Inflammatory macrophage (primary cell): ENCODE results near the gene SCAI.
"Not testable (repeated sequence)": the region's sequence is repeated elsewhere in the genome, so short reads cannot be mapped to it uniquely, and the experiment has no call there.

Experiments
- DNase-seq, 2 donors: peaks; one replicate each; pipeline ENCODE4 v3.0.0-alpha.2; 2020 to 2022
- total RNA-seq, 18 experiments: gene quantifications; one replicate each; lab custom pipeline; 2026; ENCODE audit warnings: mixed read lengths in 6 of 18, inconsistent platforms in 2 of 18; lab: John Stamatoyannopoulos, UW

The SCAI gene
- total RNA-seq: 0.58 to 12.7 (median 5.5) reads per million in 18 experiments

DNA sequence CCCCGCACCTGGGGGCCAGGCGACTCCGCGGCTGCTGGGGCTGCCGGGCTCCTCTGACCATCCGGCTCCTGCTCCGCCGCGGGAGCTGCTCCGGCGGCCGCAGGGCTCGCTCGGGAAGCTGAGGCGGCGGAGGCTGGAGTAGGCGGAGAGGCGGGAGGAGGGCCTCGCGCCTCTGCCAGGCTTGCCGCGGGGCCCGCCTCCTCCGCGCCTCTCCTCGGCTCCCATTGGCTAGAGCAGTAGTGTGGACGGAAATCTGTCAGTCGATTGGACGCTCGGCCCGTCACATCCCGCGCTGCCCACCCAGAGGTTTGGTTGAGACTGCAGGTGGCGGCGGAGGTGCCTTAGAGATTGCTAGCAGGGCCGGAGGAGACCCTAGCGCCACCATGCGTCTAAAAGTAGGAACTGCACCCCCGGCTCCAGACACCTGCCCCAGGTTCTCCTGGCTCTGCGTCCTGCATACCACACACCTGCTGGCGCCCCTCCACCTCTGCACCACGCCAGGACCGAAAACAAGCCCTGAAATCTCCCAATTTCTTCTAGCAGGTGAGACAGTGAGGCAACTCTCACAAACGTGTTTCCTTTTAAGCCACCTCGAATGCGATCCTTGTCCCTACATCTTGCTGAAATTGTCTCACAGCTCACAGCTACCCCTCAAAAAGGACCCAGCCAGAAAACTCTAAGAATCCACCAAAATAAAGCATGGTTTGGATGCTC lies at the start of gene SCAI:
Gene SCAI (minus strand): TSS at position 152 of the 714 bp plus-strand sequence. CDS start 91 bp downstream, at position 61.
- DNase-seq: peak; percentile 99

DNA sequence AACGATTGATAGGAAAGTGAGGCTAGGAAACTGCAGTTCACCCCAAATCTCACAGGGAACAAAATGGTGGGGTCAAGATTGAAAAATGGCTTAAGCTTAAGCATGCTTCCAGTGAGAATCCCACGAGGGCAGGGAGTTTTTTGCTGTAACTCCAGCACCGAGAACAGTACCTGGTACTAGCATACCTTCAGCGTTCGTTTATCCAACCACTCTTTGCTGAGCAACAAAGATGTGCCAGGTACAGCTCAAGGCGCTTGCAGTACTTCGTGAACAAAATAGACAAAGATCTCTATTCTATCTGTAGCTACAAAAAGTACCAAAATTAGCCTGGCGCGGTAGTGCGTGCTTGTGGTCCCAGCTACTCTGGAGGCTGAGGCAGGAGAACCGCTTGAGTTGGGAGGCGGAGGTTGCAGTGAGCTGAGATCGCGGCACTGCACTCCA lies 47.1 kb upstream of the SCAI start:
- peak in 1 of 2 donors; percentile 7 for DNase-seq

DNA sequence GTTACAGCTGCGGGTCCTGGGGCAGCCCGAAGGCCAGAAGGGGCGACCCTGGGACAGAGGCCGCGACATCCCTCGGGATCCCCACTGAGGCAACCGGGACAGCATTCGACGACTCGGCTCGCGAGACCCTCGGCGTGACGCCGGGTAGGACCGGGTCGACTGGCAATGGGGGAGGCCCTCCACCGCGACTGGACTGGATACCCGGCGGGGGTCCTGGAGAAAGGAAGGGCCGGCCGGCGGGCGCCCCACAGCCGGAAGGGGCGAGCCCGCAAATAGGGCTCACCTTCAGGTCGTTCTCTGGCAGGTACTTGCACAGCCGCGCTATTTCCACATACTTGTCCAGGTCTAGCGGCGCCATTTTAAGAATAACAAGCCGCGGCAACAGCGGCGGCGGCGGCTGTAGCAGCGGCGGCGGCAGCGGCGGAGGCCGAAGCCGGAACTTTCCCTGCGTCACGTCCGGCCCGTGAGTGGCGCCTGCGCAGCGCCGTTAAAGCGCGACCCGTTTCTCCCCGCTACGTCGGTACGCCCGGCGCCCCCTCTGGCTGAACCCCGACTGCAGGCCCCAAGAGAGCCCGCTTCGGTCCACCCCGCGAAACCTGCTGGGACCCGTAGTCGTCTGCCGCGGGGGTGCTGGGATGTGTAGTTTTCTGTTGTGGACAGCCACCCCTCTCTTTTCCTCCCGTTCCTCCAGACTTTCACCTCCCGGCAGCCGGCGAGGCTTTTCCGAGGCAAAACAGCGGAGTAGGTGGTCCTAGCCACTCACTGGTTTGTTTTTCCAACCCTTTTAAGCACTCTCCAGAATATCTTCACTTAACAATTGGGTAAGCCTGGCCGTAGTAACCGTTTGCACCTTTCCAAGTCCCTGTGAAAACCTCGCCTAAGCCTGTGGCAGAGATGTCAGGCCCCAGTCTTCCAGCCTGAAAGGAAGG lies 46.3 kb upstream of the SCAI start, which contains the start of gene PPP6C:
Gene PPP6C (minus strand): TSS at position 443 of the 929 bp plus-strand sequence. CDS start 85 bp downstream, at position 358.
- DNase-seq: peak; percentile 98 to 99

DNA sequence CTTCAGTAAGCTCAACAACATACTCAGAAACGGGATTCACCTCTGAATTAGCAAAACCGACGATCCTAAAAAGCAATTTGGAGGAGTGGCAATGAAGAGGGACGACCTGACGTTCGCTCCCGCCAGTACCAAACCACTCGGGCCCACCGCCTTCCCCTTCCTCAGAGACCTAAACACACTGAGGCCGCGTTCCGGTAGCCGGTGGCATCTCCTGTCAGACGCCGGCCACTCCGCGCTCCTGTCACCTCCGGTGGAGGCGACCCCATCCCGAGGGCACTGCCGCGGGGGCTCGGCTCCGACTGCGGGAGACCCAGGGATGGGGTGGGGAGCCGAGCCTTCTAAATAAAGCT lies 45.7 kb upstream of the SCAI start:
- peak in 1 of 2 donors; percentile 12 for DNase-seq

DNA sequence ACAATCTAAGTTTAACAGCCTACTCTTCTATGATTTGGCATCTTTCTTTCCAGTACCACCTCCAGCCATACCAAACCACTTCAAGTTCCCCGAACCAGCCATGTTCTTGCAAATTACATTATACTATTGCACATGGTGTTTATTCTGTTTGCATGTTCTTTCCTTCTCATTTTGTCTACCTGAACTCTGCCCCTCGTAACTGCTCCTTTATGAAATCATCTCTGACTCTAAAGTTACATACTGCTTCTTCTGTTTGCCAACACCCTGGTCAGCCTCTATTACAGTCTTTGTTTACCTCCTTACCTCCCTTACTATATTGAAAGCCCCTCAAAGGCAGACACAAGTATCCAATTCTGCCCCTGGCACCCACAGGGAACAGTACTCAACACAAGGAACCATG lies 40.2 kb upstream of the SCAI start:
- no peak for DNase-seq

DNA sequence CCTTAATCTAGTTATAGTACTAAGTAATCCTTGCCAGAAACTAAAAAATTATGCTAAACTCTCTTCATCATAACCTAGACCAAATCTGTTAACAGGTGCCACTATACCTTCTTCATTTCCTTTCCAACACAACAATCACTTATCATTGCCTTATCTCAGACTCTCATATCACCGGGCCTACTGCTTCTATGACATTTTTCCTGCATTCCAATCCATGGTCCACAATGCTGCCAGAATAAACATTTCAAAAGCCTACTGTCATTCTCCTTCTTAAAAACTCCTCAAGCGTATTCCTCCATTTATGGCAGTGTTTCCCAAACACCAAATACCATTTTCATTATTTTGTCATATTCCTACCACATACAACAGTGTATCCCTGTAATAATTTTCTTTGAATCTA lies 39.7 kb upstream of the SCAI start:
- DNase-seq: no peak

DNA sequence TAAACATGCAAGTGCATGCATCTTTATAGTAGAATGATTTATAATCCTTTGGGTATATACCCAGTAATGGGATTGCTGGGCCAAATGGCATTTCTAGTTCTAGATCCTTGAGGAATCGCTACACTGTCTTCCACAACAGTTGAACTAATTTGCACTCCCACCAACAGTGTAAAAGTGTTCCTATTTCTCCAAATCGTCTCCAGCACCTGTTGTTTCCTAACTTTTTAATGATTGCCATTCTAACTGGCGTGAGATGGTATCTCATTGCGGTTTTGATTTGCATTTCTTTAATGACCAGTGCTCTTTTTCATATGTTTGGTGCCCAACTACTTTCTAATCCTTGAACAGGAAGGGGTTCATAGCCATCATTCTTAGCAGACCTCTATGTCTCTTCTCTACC lies 38.4 kb upstream of the SCAI start:
- DNase-seq: not testable (repeated sequence)

DNA sequence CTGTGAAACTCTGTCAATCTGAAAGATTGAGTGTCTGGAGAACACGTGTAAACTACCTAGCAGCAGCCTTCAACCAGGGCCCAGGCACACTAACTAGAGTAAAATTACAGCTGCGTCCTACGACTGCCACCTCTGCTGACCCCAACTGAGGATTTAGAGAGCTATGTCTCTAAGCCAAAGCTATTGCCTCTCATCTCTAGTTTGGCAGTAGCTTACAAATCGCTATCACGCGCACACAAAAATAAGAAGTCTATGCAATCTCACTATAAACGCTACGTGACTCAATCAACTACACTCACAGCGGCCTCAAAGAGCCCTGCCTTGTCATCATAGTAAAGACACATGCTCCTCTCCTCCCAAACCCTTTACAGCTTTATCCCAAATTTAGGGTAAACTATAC lies 37.5 kb upstream of the SCAI start:
- no peak for DNase-seq

DNA sequence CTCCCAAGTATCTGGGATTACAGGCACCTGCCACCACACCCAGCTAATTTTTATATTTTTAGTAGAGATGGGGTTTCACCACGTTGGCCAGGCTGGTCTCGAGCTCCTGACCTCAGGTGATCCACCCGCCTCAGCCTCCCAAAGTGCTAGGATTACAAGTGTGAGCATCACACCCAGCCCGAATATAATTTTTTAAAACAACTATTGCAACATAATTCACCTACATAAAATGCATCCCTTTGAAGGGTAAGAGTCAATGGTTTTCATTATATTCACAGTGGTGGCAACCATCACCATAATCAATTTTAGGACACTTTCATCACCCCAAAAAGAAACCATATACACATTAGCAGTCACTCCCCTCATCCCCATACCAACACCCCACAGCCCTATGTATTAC lies 36.4 kb upstream of the SCAI start:
- not testable (repeated sequence) for DNase-seq

DNA sequence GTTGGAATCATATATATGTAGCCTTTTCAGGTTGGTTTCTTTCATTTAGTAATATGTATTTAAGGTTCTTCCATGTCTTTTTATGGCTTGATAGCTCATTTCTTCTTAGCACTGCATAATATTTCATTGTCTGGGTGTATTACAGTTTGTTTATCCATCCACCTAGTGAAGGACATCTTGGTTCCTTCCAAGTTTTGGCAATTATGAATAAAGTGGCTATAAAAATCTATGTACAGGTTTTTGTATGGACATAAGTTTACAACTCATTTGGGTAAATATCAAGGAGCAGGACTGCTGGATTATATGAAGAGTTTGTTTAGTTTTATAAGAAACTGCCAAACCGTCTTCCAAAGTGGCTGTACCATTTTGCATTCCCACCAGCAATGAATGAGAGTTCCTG lies 34.6 kb upstream of the SCAI start:
- no peak for DNase-seq

DNA sequence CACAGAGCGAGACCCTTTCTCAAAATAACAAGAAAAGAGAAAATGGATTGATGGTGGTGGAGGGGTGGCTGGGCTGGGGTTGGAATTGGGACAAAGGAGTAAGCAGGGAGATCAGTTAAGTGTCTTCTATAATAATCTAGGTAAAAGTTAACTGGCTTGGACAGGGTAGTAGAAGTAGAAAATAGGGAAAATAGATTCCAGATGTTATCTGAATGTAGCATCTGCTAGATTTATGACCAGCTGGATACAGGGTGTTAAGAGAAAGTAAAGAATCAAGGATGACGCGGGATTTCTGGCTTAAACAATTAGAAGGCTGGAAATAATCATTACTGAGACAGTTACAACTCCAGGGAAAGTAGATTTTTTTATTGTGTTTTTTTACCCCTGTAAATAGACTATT lies 33.3 kb upstream of the SCAI start:
- DNase-seq: no peak

DNA sequence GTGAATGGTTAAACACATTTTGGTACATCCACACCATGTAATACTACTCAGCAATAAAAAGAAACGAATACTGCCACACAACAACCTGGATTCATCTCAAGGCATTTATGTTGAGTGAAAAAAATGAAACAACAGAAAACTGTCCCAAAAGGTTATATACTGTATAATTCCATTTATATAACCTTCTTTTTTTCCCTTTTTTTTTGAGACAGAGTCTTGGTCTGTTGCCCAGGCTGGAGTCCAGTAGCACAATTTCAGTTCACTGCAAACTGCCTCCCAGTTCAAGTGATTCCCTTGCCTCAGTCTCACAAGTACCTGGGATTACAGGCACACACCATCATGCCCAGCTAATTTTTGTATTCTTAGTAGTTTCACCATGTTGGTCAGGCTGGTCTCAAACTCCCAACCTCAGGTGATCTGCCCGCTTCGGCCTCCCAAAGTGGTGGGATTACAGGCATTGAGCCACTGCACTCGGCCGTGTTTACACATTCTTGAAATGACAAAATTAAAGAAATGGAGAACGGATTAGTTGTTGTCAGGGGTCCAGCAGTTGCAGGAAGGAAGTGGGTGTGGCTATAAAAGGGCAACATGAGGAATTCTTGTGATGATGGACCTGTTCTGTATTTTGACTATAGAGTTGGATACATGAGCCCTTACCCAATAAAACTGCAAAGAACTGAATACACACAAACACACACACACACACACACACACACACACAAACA lies 28.9 kb upstream of the SCAI start:
- DNase-seq: peak in 1 of 2 donors; percentile 26

DNA sequence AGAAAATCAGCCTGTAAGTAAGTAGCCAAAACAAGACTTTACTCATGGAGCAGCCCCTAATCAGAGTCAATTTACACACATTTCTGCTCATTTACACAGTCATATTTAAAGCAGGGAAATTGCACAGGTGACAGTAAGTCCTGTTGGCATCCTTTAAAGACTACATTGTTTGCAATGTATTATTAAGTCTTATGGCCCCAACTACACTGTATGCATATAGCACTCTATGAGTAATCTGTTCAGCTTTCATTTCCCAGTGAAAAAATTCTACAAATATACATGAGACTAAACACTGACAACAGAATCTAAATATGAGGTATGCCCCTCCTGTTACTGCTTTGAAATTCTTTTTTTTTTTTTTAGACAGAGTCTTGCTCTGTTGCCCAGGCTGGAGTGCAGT lies 26.6 kb upstream of the SCAI start:
- no peak for DNase-seq

DNA sequence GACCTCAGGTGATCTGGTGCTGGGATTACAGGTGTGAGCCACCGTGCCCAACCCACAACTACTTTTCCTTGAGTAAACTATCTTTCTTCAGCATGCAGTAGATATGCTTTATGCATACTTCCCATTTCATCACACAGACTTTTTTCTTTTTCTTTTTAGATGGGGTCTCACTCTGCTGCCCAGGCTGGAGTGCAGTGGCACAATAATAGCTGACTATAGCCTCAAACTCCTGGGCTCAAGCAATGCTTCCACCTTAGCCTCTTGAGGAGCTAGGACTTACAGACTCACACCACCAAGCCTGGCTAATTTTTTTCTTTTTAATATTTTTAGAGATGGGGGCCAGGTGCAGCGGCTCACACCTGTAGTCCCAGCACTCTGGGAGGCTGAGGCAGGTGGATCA lies 23.4 kb upstream of the SCAI start:
- DNase-seq: no peak

DNA sequence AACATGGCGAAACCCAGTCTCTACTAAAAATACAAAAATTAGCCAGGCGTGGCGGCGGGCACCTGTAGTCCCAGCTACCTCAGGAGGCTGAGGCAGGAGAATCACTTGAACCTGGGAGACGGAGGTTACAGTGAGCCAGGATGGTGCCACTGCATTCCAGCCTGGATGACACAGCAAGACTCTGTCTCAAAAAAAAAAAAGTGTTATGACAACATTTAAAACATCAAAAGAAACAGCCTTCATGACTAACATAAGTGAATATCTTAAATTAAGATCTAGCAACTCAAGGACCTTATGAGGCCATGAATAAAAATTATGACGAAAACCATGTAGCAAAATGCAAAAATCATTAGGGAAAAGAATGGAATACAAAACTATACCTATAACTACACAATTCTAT lies 19.6 kb upstream of the SCAI start:
- not testable (repeated sequence) for DNase-seq

DNA sequence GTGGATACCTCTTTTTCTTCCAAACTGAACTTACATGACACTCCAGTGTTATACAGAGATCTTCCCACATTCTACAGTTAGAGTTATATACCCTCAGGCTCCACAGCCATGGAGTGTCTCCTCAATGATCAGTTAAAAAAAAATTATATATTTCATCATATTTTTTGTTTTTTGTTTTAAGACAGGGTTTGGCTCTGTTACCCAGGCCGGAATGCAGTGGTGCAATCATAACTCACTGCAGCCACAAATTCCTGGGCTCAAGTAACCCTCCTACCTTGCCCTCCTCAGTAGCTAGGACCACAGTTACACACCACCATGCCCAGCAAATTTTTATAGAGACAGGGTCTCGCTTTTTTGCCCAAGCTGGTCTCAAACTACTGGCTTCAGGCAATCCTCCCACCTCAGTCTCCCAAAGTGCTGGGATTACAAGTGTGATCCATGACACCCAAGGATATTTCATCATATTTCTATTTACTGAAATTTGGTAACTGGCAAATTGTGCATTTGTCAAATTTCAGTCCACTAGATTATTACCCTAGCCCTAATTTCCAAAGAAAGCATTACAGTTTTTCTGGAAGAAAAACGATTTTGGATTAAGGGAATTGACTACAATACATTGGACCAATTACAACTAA lies 18.1 kb upstream of the SCAI start:
- DNase-seq: no peak

DNA sequence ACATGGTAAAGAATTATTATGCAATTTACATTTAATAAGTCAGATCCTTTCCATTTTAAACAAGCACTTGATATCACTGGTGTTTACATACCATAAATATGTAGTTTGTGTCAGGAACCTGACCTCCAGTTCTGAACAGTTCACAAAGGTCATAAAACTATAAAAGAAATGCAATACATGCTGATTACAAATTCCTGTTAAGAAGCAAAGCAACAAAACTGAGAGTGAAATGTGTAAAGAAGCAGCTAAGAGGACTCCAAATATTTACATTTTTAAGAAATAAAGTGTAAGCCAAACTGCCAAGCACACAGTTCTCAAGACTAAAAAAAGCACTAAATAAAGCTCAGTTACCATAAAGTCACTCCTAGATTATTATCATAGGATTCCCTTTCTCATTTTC lies 17.4 kb upstream of the SCAI start:
- no peak for DNase-seq

DNA sequence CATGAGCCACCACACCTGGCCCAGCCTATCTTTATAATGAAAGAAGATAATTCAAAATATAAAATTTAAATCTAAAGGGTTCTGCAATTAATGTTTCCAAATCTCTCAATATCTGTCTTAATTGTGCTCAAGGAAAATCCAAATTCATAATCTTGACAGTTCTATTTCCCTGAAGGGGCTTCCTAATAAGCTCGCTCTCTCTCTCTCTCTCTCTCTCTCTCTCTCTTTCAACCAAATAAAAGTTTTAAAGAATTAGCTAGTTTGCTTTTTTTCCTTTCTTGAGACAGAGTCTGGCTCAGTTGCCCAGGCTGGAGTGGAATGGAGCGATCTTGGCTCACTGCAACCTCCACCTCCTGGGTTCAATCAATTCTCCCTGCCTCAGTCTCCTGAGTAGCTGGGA lies 13.2 kb upstream of the SCAI start:
- DNase-seq: no peak

DNA sequence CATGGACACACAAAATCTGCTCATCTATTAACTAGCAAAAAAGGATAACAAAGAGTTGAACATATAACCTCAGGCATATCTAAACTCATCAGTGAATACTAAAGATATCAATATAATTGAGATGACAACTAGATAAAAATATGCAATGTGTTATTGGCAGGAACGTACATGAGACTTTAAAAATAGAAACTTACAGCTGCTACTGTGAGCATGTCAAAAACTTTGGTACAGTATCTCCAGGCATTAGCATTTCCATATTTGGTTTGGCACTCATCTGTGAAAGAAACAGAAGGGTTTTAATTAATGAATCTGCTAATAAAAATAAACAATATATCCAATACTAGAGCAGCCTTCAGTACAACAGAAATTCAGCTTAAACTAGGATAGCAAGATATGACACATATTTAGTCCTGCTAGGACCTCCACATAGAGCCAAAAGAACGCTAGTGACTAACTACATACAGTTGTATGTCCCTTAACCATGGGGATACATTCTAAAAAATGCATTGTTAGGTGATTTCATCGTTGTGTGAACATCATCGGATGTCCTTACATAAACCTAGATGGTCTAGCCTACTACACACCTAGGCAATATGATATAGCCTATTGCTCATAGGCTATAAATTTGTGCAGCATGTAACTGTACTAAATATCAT lies 10.5 kb upstream of the SCAI start:
- no peak for DNase-seq

DNA sequence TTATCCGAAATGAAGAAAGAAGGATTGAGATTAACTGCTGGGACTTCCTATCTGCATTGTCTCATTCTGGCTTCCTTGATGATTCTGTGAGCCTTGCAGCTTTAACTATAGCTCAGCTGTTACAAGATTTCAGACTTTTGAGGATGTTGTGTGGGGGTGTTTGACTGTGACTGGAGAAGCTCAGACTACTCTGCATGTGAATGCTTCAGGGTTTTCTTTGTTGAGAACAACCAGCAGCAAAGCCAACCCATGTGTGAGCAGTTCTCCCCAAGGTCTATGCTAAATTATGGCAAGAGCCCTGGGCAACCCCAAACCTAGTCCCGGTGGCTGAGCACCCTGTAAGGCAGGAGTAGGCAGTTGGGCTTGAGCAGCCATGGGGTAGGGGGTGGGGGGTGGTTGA lies 8.4 kb upstream of the SCAI start:
- no peak for DNase-seq

DNA sequence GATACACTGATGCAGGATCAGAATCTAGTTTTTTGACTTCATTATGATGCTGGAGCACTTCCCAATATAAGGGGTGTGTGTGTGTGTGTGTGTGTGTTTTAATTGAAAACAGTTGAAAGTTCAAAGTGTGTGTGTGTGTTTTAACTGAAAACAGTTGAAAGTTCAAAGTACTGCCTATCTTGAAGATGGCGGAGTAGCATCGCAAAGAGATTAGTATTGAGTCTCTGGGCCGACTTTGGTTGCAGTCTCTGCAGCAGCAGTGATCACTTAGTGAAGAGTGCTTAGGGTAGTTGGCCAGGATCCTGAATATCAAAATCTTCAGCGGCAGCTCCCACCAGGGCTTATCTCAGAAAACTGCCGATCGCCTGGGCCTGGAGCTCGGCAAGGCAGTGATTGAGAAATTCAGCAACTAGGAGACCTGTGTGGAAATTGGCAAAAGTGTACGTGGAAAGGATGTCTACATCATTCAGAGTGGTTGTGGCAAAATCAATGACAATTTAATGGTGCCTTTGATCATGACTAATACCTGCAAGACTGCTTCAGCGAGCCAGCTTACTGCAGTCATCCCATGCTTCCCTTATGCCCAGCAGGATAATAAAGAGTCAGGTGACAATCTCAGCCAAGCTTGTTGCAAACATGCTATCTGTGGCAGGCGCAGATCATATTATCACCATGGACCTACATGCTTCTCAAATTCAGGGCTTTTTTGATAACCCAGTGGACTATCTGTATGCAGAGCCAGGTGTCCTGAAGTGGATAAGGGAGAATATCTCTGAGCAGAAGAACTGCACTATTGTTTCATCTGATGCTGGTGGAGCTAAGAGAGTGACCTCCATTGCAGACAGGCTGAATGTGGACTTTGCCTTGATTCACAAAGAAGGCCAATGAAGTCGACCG lies 7.3 kb upstream of the SCAI start:
- DNase-seq: no peak
